ENCODE data around the gene OCA2. TPM values are rescaled to one million over a fixed set of nuclear protein-coding genes. Genes with fewer than 3 reads are reported as not detected.

The OCA2 gene
- total and polyA plus RNA-seq, 2 of the 4 experiments (the other 2 are of a cell fraction), result under 0.01 to 0.03 TPM

DNA sequence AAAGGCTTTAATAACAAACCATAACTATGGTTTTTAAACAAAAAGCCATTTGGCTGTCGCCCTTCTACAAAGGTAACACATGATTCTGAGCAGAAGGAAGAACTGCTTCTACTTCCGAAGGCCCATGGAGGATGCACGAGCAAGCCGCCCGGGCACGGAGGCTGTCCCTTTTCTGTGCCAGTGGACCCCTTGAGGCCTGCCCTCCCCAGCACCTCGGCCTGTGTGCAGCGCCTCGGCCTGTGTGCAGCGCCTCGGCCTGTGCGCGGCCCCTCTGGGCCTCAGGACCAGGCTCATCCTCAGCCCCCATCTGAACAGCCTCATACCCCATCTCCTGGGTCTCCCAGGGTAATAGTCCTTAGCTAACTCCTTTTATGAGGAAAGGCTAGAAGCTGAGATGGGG, 329.5 kb downstream of the OCA2 start:
- intact Hi-C loops (cut with micrococcal nuclease), result no loop called here
- Histone ChIP-seq H2BK120ac (ENCODE audit: low read depth, low read length) (no peak overlapping the region), H3K79me1 (ENCODE audit: low read depth in 1 of 2, low read length in 2 of 2) (no peaks in the 10 kb centered on the region), H2AK5ac (ENCODE audit: low read depth, low read length) (no peak overlapping the region), H4K91ac (ENCODE audit: insufficient read depth, low read depth, low read length) (no peak overlapping the region), H2AK9ac (replicated peaks; ENCODE audit: low read depth, low read length, poor library complexity) (no peak overlapping the region), H3K4ac (ENCODE audit: low read depth, low read length) (no peak overlapping the region), H3K14ac (replicated peaks; ENCODE audit: low read depth, low read length) (no peak overlapping the region), H2BK5ac (ENCODE audit: low read depth, low read length, poor library complexity, severe bottlenecking) (no peak overlapping the region), H3K4me3 (ENCODE audit: insufficient read depth, low read depth, low read length) (no peak overlapping the region), H4K8ac (ENCODE audit: low read depth in 2 of 2, low read length in 2 of 2) (no peak overlapping the region), H2AFZ (replicated peaks; ENCODE audit: low read length, poor library complexity) (no peak overlapping the region), H3K18ac (ENCODE audit: low read depth, low read length) (no peak overlapping the region), H3K4me2 (ENCODE audit: low read depth, low read length) (no peak overlapping the region), H3K36me3 (ENCODE audit: control insufficient read depth, insufficient read depth, low read length) (no peaks in the 10 kb centered on the region), H3K23ac (ENCODE audit: low read depth, low read length) (no peak overlapping the region), H2BK15ac (ENCODE audit: low read depth, low read length) (no peak overlapping the region), H4K5ac (ENCODE audit: low read depth, low read length) (no peak overlapping the region), H3K56ac (ENCODE audit: extremely low read depth, insufficient read depth, low read length) (no peak overlapping the region), H4K20me1 (ENCODE audit: insufficient read depth, low read length) (no peaks in the 10 kb centered on the region), H2BK20ac (ENCODE audit: low read depth, low read length) (no peak overlapping the region), H3K9me1 (ENCODE audit: insufficient read depth, low read length) (no peaks in the 10 kb centered on the region), H3K9ac (ENCODE audit: low read depth, low read length) (no peak overlapping the region), H3K27me3 (ENCODE audit: control insufficient read depth, insufficient read depth, low read length) (no peaks in the 10 kb centered on the region), H3K4me1 (ENCODE audit: control insufficient read depth, insufficient read depth, low read length) (no peaks in the 10 kb centered on the region), H3K9me3 (ENCODE audit: control insufficient read depth, insufficient read depth, low read length) (peaks cover 32% of the 10 kb centered on the region), H3K27ac (ENCODE audit: insufficient read depth, low read length) (no peak overlapping the region)
- POLR2A ChIA-PET (ENCODE audit: unreplicated experiment), result no interaction called here
- in situ Hi-C loops (cut with MboI; ENCODE audit: low sequenced_read_pairs), result no loop called here
- TF ChIP-seq MAZ (IDR thresholded peaks at IDR 0.05; ENCODE audit: borderline replicate concordance, low read depth, low read length) (no peak), CEBPB (IDR thresholded peaks at IDR 0.05; ENCODE audit: low read depth, low read length) (no peak), POLR2A (IDR thresholded peaks at IDR 0.05; ENCODE audit: low read depth, low read length) (no peak), RAD21 (IDR thresholded peaks at IDR 0.05; ENCODE audit: low read length) (no peak), RCOR1 (IDR thresholded peaks at IDR 0.05; ENCODE audit: insufficient replicate concordance, low read length) (no peak), RFX5 (IDR thresholded peaks at IDR 0.05; ENCODE audit: low read depth, low read length) (no peak), NFE2L2 (IDR thresholded peaks at IDR 0.05; ENCODE audit: low read depth, low read length) (no peak), BHLHE40 (IDR thresholded peaks at IDR 0.05; ENCODE audit: low read depth, low read length) (no peak)
- TF ChIP-seq, protein P1, sequence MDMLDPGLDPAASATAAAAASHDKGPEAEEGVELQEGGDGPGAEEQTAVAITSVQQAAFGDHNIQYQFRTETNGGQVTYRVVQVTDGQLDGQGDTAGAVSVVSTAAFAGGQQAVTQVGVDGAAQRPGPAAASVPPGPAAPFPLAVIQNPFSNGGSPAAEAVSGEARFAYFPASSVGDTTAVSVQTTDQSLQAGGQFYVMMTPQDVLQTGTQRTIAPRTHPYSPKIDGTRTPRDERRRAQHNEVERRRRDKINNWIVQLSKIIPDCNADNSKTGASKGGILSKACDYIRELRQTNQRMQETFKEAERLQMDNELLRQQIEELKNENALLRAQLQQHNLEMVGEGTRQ (IDR thresholded peaks at IDR 0.05; ENCODE audit: low read depth, low read length), result no peak
- TF ChIP-seq, protein P2, sequence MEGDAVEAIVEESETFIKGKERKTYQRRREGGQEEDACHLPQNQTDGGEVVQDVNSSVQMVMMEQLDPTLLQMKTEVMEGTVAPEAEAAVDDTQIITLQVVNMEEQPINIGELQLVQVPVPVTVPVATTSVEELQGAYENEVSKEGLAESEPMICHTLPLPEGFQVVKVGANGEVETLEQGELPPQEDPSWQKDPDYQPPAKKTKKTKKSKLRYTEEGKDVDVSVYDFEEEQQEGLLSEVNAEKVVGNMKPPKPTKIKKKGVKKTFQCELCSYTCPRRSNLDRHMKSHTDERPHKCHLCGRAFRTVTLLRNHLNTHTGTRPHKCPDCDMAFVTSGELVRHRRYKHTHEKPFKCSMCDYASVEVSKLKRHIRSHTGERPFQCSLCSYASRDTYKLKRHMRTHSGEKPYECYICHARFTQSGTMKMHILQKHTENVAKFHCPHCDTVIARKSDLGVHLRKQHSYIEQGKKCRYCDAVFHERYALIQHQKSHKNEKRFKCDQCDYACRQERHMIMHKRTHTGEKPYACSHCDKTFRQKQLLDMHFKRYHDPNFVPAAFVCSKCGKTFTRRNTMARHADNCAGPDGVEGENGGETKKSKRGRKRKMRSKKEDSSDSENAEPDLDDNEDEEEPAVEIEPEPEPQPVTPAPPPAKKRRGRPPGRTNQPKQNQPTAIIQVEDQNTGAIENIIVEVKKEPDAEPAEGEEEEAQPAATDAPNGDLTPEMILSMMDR (conservative IDR thresholded peaks at IDR 0.05; ENCODE audit: low read depth, low read length), result no peak
- TF ChIP-seq, protein P3, sequence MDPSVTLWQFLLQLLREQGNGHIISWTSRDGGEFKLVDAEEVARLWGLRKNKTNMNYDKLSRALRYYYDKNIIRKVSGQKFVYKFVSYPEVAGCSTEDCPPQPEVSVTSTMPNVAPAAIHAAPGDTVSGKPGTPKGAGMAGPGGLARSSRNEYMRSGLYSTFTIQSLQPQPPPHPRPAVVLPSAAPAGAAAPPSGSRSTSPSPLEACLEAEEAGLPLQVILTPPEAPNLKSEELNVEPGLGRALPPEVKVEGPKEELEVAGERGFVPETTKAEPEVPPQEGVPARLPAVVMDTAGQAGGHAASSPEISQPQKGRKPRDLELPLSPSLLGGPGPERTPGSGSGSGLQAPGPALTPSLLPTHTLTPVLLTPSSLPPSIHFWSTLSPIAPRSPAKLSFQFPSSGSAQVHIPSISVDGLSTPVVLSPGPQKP (IDR thresholded peaks at IDR 0.05; ENCODE audit: borderline replicate concordance, low read depth, low read length), result no peak
- DNase-seq (no peak), ATAC-seq (ENCODE audit: low read depth) (no peak)
- dilution Hi-C loops (cut with HindIII; ENCODE audit: low sequenced_read_pairs, unreplicated experiment), result no loop called here
- no TSS peak for BruUV-seq (replicated peaks)
- CTCF ChIA-PET, result no interaction called here
- 47% methylated on average over 3 of the region's 13 CpGs; no CpG with 5 or more reads in 1 of the 2 experiments for WGBS, 2 experiments (ENCODE audit: extremely low coverage in 2 of 2, insufficient read length in 1 of 2)

Measured in IMR-90 (cell line).